Activated B cell treated with CpG ODN at 0.5 μM for 24 hours (primary cell): ENCODE measurements around the gene MARK3. TPM values are rescaled to one million over a fixed set of nuclear protein-coding genes. Genes with fewer than 3 reads are reported as not detected.

Experiments used
- ATAC-seq: fragments of 200-7000 bp; cut with Tn5 transposase; one replicate; pipeline ENCODE4 v1.10.0; 2021; ENCODE audit warnings: low read depth, mild to moderate bottlenecking, moderate library complexity
- CTCF ChIA-PET: fragments of 350-600 bp; sonication (Branson Sonifier 250); formaldehyde crosslinking; loops from one replicate; lab custom pipeline; 2021; ENCODE audit warnings: antibody characterized with exemption; lab: Charles Lee
- POLR2A ChIA-PET: fragments of 350-600 bp; sonication (Branson Sonifier 250); formaldehyde crosslinking; loops from one replicate; lab custom pipeline; 2021; ENCODE audit warnings: antibody characterized with exemption; lab: Charles Lee
- DNase-seq: peaks from one replicate; pipeline ENCODE4 v3.0.0; 2022
- H3K27ac Mint-ChIP-seq: one replicate; pipeline ENCODE4 v1.8.0; 2020; ENCODE audit warnings: mixed read lengths
- H3K27me3 Mint-ChIP-seq: one replicate; pipeline ENCODE4 v1.8.0; 2021; ENCODE audit warnings: mixed read lengths
- H3K36me3 Mint-ChIP-seq: one replicate; pipeline ENCODE4 v1.8.0; 2021; ENCODE audit warnings: low read depth, mixed read lengths
- H3K4me1 Mint-ChIP-seq: one replicate; pipeline ENCODE4 v1.8.0; 2021; ENCODE audit warnings: mixed read lengths
- H3K4me3 Mint-ChIP-seq: one replicate; pipeline ENCODE4 v1.8.0; 2020; ENCODE audit warnings: mild to moderate bottlenecking, mixed read lengths
- H3K9me3 Mint-ChIP-seq: one replicate; pipeline ENCODE4 v1.8.0; 2020; ENCODE audit warnings: mixed read lengths
- CTCF ChIP-seq: fragments of 200-600 bp; IDR thresholded peaks from one replicate; pipeline ENCODE4 v1.8.0; 2022; ENCODE audit warnings: antibody characterized with exemption, mild to moderate bottlenecking
- intact Hi-C: fragments of 100-400 bp; cut with micrococcal nuclease; formaldehyde crosslinking; loops from one replicate; pipeline ENCODE4 v1.15.1; 2024
- total RNA-seq: library from RNA; stranded (reverse); gene quantifications from 2 replicates; pipeline ENCODE4 v1.2.3, GENCODE V29; 2022

The MARK3 gene
- total RNA-seq, 1 donor from 2014 or later: 110 TPM

- intact Hi-C loops: no loop called here
- Mint-ChIP-seq H3K4me1 (peaks cover 31% of the 10 kb centered on the region), H3K4me3 (no peak overlapping the region), H3K9me3 (no peaks in the 10 kb centered on the region), H3K27ac (no peak overlapping the region), H3K36me3 (peaks cover 31% of the 10 kb centered on the region), H3K27me3 (no peaks in the 10 kb centered on the region)
- POLR2A ChIA-PET: no interaction called here
- ATAC-seq (no peak), DNase-seq (no peak)
- CTCF ChIA-PET: no interaction called here
- TF ChIP-seq CTCF: no peak
Observed at GRCh38 chr14:103430358-103430757, 45.1 kb downstream of the MARK3 start.

- TF ChIP-seq CTCF: no peak
- no peaks in the 10 kb centered on the region for H3K9me3 Mint-ChIP-seq
- no peak overlapping the region for H3K27ac Mint-ChIP-seq
- H3K4me3 Mint-ChIP-seq: no peak overlapping the region
- POLR2A ChIA-PET: no interaction called here
- no peaks in the 10 kb centered on the region for H3K27me3 Mint-ChIP-seq
- peaks cover 24% of the 10 kb centered on the region for H3K4me1 Mint-ChIP-seq
- peaks cover 32% of the 10 kb centered on the region for H3K36me3 Mint-ChIP-seq
- intact Hi-C loops: no loop called here
- CTCF ChIA-PET: no interaction called here
- ATAC-seq (no peak), DNase-seq (no peak)
Observed at GRCh38 chr14:103432627-103433026, 47.4 kb downstream of the MARK3 start.

- no peaks in the 10 kb centered on the region for H3K27me3 Mint-ChIP-seq
- intact Hi-C loops: no loop called here
- no peaks in the 10 kb centered on the region for H3K9me3 Mint-ChIP-seq
- H3K4me3 Mint-ChIP-seq: no peak overlapping the region
- ChIA-PET POLR2A (no interaction called here), CTCF (no interaction called here)
- no peak for ATAC-seq
- no peak for DNase-seq
- peaks cover 34% of the 10 kb centered on the region for H3K36me3 Mint-ChIP-seq
- no peak for TF ChIP-seq CTCF
- H3K27ac Mint-ChIP-seq: no peak overlapping the region
- H3K4me1 Mint-ChIP-seq: peaks cover 13% of the 10 kb centered on the region
Observed at GRCh38 chr14:103433916-103434563, 48.8 kb downstream of the MARK3 start.

GRCh38 chr14:103434868-103435442 lies 49.7 kb downstream of the MARK3 start:
- ChIA-PET CTCF (no interaction called here), POLR2A (no interaction called here)
- Mint-ChIP-seq H3K36me3 (peaks cover 42% of the 10 kb centered on the region), H3K27me3 (no peaks in the 10 kb centered on the region), H3K4me1 (peaks cover 7% of the 10 kb centered on the region), H3K9me3 (no peaks in the 10 kb centered on the region), H3K27ac (no peak overlapping the region), H3K4me3 (no peak overlapping the region)
- intact Hi-C loops: no loop called here
- no peak for TF ChIP-seq CTCF
- DNase-seq (no peak), ATAC-seq (no peak)

GRCh38 chr14:103436533-103436932 lies 51.3 kb downstream of the MARK3 start:
- Mint-ChIP-seq H3K9me3 (no peaks in the 10 kb centered on the region), H3K27me3 (no peaks in the 10 kb centered on the region), H3K4me1 (peaks cover 4% of the 10 kb centered on the region), H3K36me3 (peaks cover 42% of the 10 kb centered on the region), H3K27ac (no peak overlapping the region), H3K4me3 (no peak overlapping the region)
- ChIA-PET POLR2A (no interaction called here), CTCF (no interaction called here)
- ATAC-seq: no peak
- no peak for DNase-seq
- no peak for TF ChIP-seq CTCF
- intact Hi-C loops: no loop called here
